ENCODE results near the gene HOXA9.

HOXA9 gene

DNA sequence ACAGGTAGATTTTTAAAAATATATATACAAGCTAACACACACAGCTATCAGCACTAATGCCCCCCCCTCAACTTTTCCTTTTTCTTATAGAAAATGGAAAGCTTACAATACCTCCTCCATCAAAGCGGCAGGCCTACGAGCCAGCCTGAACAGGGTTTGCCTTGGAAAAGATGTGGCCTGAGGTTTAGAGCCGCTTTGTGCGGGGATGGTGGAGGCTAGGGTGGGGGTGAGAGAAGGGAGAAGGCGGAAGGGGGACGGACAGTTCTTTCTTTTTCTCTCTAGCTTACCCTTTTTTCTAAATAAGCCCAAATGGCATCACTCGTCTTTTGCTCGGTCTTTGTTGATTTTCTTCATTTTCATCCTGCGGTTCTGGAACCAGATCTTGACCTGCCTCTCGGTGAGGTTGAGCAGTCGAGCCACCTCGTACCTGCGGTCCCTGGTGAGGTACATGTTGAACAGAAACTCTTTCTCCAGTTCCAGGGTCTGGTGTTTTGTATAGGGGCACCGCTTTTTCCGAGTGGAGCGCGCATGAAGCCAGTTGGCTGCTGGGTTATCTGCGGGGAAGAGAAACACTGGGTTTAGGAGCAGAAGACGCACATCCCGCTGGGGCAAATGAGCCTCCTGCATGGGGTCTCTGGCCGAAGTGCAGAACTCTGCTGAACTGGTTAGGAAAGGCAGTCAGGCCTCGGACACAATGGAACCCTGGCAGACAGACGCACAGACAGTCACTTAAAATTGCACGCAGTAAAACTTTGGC, 1.9 kb downstream of the HOXA9 start:
- DNase-seq, result no peak

DNA sequence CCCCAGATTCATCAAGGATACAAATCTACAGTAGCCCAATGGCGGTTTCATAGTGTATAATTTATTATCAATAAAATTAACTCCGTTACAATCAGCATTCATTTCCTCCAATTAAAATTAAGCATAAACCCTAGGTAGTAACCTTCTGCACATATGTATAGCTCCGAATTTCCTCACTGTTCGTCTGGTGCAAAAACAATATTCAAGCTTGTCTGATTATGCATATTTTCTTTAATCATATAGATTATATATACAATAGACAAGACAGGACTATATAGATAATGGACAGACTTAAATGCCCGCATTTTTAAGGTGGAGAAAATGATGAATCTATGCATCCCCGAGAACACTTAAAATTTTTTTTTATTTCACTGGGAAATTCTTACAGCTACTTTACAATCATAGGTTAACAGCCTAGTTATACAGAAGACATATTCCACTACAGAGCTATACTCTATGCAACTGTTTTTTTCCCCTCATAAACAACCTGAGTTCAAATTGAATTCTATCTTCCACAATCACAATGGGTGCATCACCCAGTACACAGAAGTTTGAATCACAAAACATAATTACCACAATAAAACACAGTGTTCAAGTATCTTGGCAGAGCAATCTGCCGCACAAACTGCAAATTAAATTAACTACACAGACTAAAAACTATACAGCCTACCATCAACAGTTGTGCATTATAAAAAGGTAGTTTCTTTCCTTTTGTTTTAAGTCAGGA, 2.6 kb downstream of the HOXA9 start:
- DNase-seq, result no peak

DNA sequence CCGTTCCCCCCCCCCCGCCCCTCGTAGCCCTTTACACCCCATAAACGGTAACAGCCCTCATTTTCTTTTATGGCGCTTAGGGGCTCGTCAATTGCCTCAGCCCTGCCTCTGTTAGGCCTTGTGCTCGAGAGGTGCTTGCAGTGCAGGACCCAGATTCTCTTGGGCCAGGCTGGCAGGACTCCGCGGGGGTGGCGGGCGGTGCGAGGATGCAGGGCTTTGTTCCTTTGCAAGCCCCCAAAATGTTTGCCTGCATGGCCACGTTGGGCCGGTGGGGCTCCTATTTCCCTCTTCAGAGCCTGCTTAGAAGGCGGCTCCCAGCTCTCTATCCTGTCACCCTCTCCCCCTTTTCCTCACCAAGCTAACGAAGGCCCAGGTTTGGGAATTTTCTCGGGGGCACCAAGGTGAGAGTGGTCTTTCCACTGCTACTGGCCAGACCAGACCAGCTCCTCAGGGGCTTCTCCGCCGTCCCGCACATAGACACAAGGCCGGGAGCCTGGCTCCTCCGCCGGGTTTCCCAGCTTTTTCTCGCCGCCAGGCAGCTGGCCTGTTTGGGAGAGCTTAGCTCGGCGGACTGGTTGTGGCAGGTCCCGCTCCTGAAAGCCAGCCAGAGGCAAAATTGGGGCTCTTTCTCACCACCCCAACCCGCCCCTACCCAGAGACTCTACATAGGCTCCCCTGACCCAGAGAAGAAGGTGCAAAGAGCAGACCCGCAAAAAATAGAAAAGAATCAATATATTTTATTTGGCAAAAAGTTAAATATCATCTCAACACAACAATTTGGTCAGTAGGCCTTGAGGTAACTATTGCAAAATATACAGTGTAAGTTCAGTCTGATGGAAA, 3.4 kb downstream of the HOXA9 start:
- no peak for DNase-seq

DNA sequence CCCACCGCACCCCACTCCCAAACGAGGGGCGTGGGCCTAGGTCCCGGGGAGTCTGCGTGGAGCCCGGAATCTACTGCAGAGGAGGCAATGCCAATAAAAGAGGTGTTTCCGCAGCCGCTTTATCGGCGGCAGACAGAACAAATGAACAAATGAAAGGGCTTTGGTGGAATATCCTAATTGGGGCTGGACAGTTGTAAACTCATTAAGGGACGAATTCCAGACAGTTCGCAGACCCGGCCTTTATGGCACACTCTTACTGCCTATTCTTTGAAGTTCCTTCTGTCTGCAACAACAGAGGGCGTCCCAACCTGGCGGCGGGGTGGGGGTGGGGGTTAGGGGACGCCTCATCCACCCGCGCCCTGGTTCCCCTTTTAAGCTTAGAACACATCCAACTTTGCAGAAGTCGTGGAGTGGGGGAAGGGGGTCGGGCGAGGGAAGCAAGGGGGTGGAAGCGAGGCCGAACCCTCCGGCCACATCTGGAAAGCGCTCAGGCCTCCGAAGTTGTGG, 4.1 kb downstream of the HOXA9 start:
- peak in 1 of 2 donors; percentile 60 for DNase-seq

DNA sequence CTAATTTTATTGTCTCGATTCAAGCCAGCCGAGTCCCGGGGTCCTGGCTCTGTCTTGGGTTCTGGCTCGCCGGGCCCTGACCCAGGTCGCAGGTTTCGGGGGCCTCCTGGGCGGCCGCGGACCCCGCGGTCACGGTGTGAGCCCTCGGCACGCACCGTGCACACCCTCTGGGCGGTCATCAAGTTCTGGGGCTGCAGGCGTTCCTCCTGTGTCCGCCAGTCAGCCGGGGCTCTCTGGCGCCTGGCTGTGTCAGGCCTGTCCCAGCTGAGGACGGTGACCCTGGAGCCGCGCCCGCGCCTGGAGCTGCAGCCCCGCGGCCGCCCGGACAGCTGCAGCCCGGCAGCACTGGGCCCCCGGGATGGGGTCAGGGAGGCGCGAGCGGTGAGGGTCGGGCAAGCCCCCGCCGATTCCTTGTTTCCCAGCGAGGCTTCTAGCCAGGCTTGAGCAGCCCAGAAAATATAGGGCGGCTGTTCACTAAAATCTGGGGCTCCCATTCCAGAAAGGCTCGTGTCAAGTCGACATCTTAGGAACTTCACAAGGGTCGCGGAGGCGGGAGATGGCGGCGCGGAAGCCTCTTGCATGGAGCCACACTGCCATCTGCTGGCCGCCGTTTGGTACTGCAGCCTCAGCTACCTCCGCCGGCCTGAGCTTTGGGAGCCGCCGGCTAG, 4.7 kb downstream of the HOXA9 start:
- peak in 1 of 2 donors; percentile 87 for DNase-seq

DNA sequence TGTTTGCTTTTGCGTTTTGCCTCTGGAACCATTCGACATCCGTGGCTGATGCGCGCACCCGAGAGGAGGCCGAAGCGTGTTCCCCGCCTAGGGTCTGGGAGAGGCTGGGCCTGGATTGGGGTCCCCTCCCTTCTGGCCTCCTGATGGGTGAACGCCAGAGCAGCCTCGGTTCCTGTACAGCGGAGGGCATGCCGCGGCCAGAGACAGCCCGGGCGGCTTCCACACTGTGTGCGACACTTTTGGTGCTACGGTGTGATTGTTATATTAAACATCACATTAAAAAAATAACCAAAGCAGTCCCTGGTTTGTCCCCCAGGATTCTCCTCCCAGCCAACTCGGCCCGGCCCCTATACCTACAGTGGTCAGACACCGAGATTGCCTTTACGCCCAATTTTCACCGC, 5.2 kb downstream of the HOXA9 start:
- DNase-seq, result no peak

DNA sequence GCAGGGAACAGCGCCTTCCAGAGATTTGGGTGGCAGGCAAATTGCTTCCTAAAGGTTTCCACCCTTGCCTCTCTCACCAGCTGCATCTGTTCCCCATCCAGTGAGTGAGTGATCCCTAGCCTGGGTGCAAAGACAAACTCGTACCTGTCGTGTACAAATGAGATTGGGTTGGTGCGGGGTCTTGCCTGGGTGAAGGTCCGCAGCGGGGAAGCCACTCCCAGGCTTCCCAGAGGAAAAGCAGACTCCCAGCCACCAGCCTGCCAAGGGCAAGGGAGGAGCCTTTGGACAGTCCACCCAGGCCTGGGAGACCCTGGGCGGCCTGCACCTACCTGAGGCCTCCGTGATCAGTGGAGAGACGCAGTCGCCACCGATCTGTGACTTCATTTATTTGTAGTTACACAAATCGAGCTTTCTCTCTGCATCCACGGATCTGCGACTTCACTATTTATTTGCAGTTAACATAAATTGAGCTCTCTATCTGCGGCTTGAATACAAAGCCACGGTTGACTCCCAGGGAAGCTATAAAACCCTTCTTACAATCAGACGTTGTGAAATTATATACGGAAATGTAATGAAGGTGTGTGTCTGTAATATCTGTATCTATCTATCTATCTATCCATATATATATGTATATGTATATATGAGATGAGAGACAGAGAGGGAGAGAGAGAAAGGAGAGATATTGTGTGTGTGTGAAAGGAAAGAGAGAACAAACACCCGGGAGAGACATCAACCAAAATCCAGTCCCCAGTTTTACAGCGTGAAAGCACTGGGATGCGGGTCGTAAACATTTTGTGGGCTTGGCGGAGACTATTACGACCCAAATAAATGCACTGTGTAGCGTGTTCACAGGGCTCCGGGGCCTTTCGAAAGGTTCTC, 5.8 kb downstream of the HOXA9 start:
- DNase-seq, result no peak

DNA sequence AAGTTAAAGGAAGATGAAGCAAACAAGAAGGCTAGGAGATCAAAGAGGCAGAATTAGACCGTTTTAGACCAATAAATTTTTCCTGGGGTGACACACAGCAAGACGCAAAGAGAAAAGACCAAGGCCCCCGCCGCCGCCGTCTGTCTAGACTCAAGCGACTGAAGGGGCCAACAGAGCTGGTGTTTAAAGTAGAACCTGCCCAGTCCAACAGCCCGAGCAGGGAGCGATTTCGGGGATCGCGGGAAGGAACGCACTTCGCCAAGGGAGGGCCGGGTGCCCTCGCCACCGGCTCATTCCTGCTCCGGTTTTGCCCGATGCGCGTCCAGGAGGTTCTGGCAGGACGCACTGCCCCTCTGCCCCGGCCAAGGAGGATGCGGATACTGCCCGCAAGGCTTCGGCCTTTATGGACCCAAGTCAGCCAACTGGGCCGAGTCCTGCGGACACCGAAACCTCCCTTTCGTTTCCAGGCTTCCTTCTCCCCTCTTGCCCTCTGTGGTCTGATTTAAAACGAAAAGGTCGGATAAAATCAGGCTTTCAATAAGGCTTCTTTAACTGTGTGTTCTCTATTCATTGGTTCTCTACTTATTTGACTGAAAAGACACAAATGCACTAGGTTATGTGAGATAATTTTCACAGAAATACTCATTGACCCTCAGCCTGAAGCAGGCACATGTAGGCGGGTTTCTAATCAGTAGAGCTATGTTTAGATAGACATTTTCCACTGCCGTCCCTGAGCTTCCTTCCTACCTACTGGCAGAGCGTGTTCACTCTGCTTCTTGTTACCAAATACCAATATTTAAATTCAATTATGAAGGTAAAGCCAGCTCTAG, 6.7 kb downstream of the HOXA9 start:
- DNase-seq, result no peak

DNA sequence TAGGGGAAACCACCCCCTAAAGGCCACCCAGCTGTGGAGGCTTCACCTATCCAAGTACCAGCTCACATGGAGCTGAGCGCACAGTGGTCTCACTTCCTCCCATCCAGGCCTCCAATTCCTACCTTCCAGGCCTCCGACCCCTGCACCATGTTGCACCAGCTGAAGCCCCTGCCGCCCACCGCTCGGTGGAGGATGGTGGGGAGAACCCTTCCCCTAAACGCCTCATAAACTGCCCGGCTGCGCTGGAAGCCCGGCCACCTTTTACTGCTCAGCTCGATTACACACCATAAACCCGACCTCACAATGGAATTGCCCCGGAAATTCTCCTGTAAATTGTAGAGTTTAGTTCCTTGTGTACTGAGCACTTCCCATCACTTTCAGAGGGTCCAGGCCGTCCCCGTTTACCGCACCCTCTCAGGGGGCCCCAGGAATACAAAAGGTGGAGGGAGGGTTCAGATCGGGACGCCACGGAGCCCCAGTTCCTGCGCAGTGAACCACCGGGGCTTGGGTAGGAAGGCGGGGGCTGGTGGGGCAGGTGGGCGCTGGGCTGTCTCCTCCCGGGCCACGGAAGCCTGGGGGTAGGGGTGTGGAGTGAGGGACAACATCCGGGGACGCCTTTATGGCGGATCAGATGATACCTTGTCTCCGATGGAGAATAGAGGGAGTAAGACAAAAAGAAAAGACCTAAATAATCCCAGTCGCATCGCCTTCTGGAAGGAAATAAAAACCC, 7.5 kb downstream of the HOXA9 start:
- no peak for DNase-seq

DNA sequence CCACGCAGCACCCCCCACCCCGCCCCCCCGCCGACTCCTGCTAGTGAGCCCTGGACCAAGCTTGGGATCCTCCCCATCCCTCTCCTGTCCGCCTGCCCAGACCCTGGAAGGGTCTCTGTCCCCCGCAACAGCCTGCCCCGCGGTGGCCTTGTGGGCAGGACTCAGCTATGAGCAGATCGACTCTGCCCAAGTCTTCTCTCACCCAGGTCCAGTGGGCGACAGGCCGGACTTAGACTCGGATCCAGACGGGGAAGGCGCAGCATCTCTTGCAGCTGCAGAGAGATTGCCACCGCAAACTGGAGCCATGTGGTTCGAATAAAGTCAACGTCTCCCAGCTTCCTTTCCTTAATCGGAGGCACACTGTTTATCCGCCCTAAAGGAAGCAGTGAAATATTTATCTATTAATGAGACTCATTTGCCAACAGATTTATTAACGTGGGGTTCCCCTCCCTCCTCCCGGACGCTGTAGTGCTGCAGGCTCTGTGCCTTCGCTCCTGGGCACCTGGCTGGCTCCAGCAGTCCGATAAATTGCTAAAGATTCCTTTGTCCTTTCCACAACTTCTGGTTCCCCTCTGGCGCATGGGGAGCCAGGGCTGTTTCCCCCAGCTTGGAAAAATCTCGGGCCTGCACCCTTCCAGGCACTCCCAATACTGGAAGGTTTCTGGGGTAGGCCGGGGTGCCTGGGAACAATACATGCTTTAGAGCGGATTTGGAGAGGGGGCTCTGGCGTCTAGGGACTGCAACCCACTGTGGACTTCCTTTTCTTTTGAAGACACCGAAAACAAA, 8.2 kb downstream of the HOXA9 start:
- no peak for DNase-seq

DNA sequence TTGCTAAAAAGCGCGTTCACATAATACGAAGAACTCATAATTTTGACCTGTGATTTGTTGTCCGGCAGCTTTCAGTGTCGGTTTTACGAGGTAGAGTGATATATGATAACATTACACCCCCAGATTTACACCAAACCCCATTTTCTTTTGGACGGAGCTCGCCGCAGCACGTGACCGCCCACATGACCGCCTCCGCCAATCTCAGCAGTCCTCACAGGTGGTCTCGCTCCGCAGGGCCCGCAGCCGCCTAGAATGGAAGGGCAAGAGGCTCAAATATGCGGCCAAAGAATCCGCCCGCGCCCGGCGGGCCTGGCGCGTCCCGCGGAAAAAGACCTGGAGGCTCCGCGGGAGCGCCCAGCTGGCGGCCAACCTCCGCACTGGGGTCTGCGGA, 8.8 kb downstream of the HOXA9 start, which contains the start of gene HOXA7:
TSS of gene HOXA7 (minus strand) at position 168 of the 391 bp plus-strand sequence. CDS start at position 38, 130 bp downstream.
- DNase-seq, result peak in 1 of 2 donors; percentile 43

DNA sequence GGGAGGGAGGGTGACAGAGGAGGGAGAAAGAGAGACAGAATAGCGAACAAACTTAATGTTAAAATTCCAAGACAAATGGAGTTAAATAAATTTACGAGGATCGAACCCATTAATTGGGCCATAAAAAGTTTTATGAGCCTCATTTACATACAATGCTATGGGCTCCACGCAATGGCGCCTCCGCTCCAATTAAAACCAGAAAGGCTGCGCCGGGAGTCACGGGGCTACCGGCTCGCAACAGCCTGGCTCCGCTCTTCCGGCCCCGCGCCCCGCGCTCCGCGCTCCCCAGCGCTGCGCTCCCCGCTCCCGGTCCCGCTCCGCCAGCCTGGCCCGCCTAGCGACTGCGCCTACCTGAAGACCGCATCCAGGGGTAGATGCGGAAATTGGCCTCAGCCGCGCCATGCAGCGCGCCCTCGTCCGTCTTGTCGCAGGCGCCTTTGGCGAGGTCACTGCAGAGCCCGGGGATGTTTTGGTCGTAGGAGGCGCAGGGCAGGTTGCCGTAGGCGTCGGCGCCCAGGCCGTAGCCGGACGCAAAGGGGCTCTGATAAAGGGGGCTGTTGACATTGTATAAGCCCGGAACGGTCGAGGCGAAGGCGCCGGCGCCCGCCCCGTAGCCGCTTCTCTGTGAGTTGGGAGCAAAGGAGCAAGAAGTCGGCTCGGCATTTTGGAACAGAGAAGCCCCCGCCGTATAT, 9.4 kb downstream of the HOXA9 start:
- DNase-seq, result no peak

DNA sequence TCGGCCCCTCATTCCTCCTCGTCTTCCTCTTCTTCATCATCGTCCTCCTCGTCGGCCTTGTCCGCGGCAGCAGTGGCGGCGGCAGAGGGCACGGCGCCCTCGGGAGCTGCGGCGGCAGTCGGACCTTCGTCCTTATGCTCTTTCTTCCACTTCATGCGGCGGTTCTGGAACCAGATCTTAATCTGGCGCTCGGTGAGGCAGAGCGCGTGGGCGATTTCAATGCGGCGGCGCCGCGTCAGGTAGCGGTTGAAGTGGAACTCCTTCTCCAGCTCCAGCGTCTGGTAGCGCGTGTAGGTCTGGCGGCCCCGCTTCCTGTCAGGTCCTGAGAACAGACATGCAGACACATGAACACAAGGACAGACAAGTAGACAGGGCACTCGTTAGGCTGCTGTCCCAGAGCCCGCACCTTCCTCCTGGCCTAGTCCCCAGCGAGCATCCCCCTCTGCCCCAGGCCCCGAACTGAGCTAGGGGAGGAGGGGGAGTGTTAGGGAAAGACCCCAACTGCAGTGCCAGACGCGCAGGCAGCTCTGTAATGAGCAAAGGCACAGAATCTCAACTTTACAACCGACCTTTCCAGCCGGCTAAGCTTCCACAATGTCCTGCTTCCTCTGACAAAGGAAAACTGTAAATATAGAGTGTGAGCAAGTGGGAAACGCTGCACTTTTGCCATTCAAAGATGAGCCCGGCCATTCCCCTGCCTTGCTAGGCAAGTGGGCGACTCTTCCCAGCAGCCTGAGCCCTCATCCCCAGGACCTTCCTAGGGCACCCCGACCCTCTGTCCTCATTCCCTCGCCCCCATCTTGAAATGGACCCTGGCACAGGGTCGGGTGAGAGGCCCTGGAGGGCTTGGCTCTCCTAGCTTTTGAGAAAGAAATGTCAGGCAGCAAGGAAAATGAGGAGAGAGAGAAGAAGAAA, 10.2 kb downstream of the HOXA9 start:
- DNase-seq, result no peak

DNA sequence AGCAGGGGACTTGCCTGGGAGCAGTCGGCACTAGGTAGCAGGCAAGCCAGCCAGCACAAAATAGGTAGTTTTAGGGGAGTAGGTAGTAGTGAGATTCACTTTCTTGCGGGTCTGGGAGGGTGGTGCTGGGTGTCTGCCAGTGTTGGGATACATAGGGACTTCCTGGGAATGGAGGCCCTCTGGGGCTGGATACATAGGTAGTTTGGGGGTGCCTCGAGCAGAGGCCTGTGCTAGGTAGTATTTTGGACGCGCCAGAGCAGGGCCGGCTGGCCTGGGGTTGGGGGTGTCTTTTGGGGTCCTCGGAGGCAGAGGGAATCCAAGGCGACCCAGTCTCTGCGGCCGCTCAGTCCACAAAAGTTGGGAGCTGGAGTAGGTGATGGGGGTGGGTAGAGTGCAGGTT, 11.0 kb downstream of the HOXA9 start:
- no peak for DNase-seq

DNA sequence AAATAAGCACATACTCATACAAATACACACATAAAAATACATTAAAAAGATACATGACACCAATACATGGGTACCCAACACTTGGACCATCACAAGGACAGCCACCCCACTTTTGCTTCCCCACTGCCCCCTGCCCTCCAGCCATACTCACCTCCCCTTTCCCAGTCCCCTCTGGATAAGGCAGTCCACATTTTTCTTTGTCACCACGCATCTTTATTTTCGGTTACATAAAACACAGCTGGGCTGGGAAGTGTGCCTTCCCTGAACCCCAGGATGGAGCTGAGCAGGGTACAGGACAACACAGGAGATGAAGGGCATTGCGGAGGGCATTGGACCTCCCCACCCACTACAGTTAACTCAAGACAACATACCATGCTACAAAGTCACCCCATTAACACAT, 11.8 kb downstream of the HOXA9 start:
- DNase-seq, result no peak

DNA sequence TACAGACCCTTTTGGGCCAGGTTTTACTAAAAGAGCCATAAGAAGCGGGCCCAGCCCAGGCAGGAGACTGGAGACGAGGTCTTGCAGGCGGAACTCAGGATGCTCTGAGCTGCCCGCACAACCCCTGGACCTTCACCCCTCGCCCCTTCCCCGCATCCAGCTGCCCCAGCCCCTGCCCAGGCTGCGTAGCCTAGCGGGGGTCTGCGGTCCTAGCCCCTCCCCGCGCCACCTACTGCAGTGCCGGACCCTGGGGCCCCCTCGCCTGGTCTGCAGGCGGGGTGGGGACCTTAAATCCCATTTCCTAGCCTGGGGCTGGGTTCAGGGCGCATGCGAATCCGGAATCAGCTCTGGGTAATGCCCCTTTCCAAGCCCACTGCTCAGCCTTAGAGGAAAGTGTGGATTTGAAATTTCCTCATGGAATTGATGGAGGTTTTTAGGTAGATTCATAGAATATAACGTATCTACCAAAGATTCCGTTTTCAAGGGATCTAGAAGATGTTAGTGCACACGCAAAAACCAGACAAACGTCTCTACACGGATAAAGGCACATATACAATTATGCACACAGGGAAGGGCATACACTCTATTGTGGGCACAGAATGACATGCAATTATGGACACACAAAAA, 12.4 kb downstream of the HOXA9 start:
- DNase-seq, result no peak
